Testis (tissue), 2 donors: ENCODE results near the gene ARID1B.

Experiments
- CTCF ChIP-seq, 3 experiments: fragments of 450-650 bp in 2 of 3; fragments of 200-600 bp in 1 of 3; sonication (generic) in 1 of 3; IDR thresholded peaks; one replicate each; pipeline ENCODE4 v1.5.1; 2016 to 2019; ENCODE audit warnings: antibody characterized with exemption in 3 of 3, mild to moderate bottlenecking in 2 of 3, moderate library complexity in 1 of 3
- POLR2A ChIP-seq: fragments of 450-650 bp; IDR thresholded peaks from one replicate; pipeline ENCODE4 v1.6.1; 2017; ENCODE audit warnings: antibody characterized with exemption, mild to moderate bottlenecking, moderate library complexity

- TF ChIP-seq POLR2A (no peak), CTCF (IDR thresholded peaks at IDR 0.05) (no peak)
These were observed 205.0 kb downstream of the ARID1B start for GRCh38 chr6:156982168-156982567.
